ENCODE results near the gene DLG2.

The DLG2 gene

DNA sequence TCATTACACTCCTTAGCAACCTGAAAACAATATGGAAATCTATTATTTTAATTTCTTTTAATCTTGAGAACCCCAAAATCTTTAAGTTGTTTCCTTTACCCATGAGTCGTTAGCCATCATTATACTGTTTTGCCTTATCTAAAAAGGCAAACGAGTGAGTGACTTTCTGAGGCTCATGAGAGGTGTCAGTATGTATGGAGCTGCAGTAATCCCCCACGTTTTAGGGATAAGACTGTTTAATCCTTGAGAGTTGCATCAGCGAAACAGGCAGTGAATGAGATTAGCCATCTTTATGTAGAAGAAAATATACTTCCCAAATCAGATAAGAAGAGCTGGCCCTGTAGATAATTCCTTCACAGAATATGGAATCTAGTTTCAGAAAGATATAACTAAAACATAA is 1147.0 kb downstream of the DLG2 start:
- H3K4me3 ChIP-seq (ENCODE audit: low read depth, low read length) = no peak overlapping the region
- TF ChIP-seq, protein P1, sequence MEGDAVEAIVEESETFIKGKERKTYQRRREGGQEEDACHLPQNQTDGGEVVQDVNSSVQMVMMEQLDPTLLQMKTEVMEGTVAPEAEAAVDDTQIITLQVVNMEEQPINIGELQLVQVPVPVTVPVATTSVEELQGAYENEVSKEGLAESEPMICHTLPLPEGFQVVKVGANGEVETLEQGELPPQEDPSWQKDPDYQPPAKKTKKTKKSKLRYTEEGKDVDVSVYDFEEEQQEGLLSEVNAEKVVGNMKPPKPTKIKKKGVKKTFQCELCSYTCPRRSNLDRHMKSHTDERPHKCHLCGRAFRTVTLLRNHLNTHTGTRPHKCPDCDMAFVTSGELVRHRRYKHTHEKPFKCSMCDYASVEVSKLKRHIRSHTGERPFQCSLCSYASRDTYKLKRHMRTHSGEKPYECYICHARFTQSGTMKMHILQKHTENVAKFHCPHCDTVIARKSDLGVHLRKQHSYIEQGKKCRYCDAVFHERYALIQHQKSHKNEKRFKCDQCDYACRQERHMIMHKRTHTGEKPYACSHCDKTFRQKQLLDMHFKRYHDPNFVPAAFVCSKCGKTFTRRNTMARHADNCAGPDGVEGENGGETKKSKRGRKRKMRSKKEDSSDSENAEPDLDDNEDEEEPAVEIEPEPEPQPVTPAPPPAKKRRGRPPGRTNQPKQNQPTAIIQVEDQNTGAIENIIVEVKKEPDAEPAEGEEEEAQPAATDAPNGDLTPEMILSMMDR (IDR thresholded peaks at IDR 0.05; ENCODE audit: control insufficient read depth, extremely low read depth, insufficient read depth) = no peak
- no peak for DNase-seq (ENCODE audit: low read depth)

DNA sequence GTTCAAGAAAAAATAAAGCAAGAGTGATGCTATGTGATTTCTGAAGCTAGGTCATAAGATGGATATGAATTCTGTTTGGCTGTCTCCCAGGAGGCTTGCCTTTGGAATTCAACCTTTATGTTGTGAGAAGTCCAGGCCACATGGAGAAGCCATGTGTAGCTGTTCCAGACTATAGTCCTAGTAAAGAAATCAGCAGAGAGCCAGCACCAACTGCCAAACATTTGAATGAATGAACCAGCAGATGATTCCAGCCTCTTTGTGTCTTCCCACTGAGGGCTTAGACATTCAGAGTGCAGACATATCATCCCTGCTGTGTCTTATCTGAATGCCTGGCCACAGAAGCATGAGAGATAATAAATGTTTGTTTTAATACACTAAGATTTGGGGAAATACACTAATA is 1150.6 kb downstream of the DLG2 start:
- TF ChIP-seq, protein P1 (IDR thresholded peaks at IDR 0.05; ENCODE audit: control insufficient read depth, extremely low read depth, insufficient read depth) = no peak
- DNase-seq (ENCODE audit: low read depth) = no peak
- no peak overlapping the region for H3K4me3 ChIP-seq (ENCODE audit: low read depth, low read length)

DNA sequence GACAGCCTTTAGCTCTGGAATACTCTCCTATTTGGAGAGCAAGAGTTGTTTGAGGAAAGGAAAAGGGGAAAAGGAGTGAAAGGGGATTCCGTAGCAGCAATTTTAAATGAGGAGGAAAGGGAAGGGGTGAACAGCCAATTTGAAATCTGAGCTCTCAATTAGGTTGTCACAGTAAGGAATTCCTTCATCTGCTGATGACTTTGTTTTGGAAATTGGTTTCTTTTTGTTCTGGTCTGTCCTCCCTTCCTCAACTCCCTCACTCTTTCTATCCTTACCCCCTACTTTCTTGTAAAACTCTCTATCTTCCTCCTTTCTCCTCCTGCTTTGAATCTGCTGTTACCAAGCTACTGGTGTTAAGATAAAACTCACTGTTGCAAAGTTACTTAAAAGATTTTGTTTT is 1155.6 kb downstream of the DLG2 start:
- TF ChIP-seq, protein P1 (IDR thresholded peaks at IDR 0.05; ENCODE audit: control insufficient read depth, extremely low read depth, insufficient read depth) = no peak
- H3K4me3 ChIP-seq (ENCODE audit: low read depth, low read length) = no peak overlapping the region
- no peak for DNase-seq (ENCODE audit: low read depth)

DNA sequence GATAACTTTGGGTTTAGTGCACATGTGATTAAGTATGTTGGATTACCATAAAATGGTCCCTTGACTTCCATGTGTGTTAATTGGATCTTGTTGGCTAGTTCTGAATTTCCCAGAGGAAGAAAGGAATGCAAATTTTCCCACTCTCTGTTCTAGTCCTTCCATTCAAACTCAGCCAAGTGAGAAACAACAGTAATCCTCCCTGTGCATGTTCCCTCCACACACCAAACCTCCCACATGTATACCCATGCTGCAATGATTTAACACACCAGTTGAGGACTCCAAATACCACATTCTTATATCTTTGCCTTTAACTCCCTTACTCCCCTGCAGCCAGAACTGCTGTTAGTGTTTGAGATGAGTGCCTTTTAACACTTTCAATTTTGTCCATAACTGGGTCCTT is 1158.9 kb downstream of the DLG2 start:
- H3K4me3 ChIP-seq (ENCODE audit: low read depth, low read length) = no peak overlapping the region
- no peak for DNase-seq (ENCODE audit: low read depth)
- TF ChIP-seq, protein P1 (IDR thresholded peaks at IDR 0.05; ENCODE audit: control insufficient read depth, extremely low read depth, insufficient read depth) = no peak

DNA sequence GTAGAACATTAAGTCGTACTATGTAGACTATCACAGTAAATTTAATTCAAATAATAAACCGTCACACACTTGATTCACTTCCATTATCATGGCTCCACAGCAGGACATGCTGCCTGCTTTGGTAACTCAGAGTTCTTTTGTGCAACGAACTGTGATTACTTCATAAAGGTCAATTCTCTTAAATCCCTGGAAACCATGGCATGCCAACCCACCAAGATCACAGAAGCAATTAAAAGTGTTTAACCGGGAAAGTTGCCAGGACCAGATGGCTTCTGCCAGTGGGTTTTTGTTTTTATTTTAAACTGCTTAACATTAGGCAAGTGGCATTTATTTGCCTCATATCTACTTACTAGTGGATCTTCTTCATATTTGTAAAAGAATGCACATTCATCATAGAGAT is 1162.1 kb downstream of the DLG2 start:
- TF ChIP-seq, protein P1 (IDR thresholded peaks at IDR 0.05; ENCODE audit: control insufficient read depth, extremely low read depth, insufficient read depth) = no peak
- no peak for DNase-seq (ENCODE audit: low read depth)
- no peak overlapping the region for H3K4me3 ChIP-seq (ENCODE audit: low read depth, low read length)

DNA sequence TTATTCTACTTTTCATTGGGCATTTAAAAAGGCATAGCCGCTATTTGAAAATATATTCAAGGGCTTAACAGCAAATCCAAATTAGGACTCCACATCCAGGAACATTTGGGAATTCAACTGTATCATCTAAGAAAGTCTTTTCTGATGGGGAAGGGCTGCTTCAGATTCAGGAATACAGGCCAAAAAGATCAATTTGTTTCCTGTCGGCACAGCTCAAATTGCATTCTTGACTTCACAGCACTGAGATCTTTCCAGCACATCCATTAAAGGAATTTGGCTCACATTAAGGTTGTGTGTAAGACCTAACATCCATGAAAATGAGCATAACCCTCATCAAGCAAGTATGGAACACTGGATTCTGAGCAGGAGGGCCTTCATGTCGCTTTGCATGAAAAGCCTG is 1171.5 kb downstream of the DLG2 start:
- TF ChIP-seq, protein P1 (IDR thresholded peaks at IDR 0.05; ENCODE audit: control insufficient read depth, extremely low read depth, insufficient read depth) = no peak
- no peak overlapping the region for H3K4me3 ChIP-seq (ENCODE audit: low read depth, low read length)
- no peak for DNase-seq (ENCODE audit: low read depth)

DNA sequence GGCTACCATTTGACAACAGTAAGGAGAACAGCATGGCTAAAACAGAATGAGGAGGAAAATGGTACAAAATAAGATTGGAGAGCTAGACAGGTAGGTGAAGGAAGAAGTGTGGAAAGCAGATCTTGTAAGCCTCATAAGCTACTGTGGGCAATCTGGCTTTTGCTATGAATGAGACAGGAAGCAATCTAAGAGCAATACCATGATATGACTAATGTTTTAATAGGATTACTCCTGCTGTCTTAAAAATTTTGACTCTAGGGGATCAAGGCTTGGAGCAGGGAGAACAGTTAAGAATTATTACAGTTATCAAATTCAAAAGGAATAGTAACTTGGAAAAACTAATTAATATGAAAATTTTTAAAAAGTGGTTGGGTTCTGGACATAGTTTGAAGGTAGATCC is 1174.9 kb downstream of the DLG2 start:
- TF ChIP-seq, protein P1 (IDR thresholded peaks at IDR 0.05; ENCODE audit: control insufficient read depth, extremely low read depth, insufficient read depth) = no peak
- H3K4me3 ChIP-seq (ENCODE audit: low read depth, low read length) = no peak overlapping the region
- no peak for DNase-seq (ENCODE audit: low read depth)
